Lung (tissue), 12 donors: ENCODE data around the gene SPNS1. TPM values are rescaled to one million over a fixed set of nuclear protein-coding genes. Genes with fewer than 3 reads are reported as not detected.

Experiments
- ATAC-seq: fragments of 200-7000 bp; cut with Tn5 transposase; one replicate; pipeline ENCODE4 v1.9.1; 2020; ENCODE audit warnings: moderate number of reproducible peaks; ENCODE audit not compliant: insufficient read depth, low FRiP score
- DNase-seq, 3 donors: peaks; one replicate each; pipeline ENCODE4 v3.0.0-alpha.2; 2013 to 2017
- H3K27ac ChIP-seq, 2 donors: one replicate each; pipeline ENCODE4 v1.5.1; 2013; ENCODE audit warnings: mild to moderate bottlenecking in 2 of 2, moderate library complexity in 2 of 2, control low read depth in 1 of 2, inconsistent platforms in 1 of 2, low read depth in 1 of 2, low read length in 1 of 2
- H3K27me3 ChIP-seq, 3 donors: one replicate each; pipeline ENCODE4 v1.5.1; 2013; ENCODE audit warnings: low read length in 2 of 3; ENCODE audit not compliant: control insufficient read depth in 3 of 3, insufficient read depth in 3 of 3
- H3K36me3 ChIP-seq, 4 donors: one replicate each; pipeline ENCODE4 v1.5.1; 2013; ENCODE audit warnings: low read length in 4 of 4, mild to moderate bottlenecking in 1 of 4, moderate library complexity in 1 of 4; ENCODE audit not compliant: control insufficient read depth in 4 of 4, insufficient read depth in 4 of 4
- H3K4me1 ChIP-seq, 5 donors: one replicate each; pipeline ENCODE4 v1.5.1; 2013; ENCODE audit warnings: low read length in 5 of 5, mild to moderate bottlenecking in 2 of 5, moderate library complexity in 1 of 5; ENCODE audit not compliant: control insufficient read depth in 5 of 5, insufficient read depth in 5 of 5
- H3K4me3 ChIP-seq: one replicate; pipeline ENCODE4 v1.5.1; 2013; ENCODE audit warnings: mild to moderate bottlenecking, control low read depth, moderate library complexity
- H3K9ac ChIP-seq, 2 donors: one replicate each; pipeline ENCODE4 v1.5.1; 2013; ENCODE audit warnings: low read length in 2 of 2, control low read depth in 1 of 2; ENCODE audit not compliant: insufficient read depth in 1 of 2
- H3K9me3 ChIP-seq, 4 donors: one replicate each; pipeline ENCODE4 v1.5.1; 2013; ENCODE audit warnings: low read length in 3 of 4, mild to moderate bottlenecking in 1 of 4, moderate library complexity in 1 of 4; ENCODE audit not compliant: control insufficient read depth in 4 of 4, insufficient read depth in 3 of 4
- CTCF ChIP-seq: IDR thresholded peaks from 2 replicates; pipeline ENCODE4 v1.5.1; 2012; ENCODE audit warnings: mild to moderate bottlenecking; ENCODE audit errors: control extremely low read depth, extremely low read depth
- WGBS, 2 donors: extraction: QIAGEN DNeasy Blood & Tissue Kit; methylation state at CpG; one replicate each; pipeline ENCODE4 v1.1.7; 2013; 5-methylcytosine and 5-hydroxymethylcytosine counted together
- polyA plus RNA-seq, 2 donors: library from polyadenylated mRNA; stranded (reverse); fragments of 200-250 nt; gene quantifications; one replicate each; pipeline ENCODE4 v1.2.1, GENCODE V29; 2013
- total RNA-seq, 2 donors: library from RNA; depleted of rRNA in 1 of 2; stranded (reverse); fragments of >200 nt in 1 of 2; gene quantifications; one replicate each; pipeline ENCODE4 v1.2.1, GENCODE V29; 2014 to 2021
- donor health status: control.
- donor health status: control.
- donor health status: Bipolar disorder and iron deficiency.
- donor health status: healthy.
- donor health status: DM: yes; HTN: yes; CAD: no.

Gene SPNS1
- total and polyA plus RNA-seq, 4 donors: 26.0 to 71.5 (median 58.7) TPM

- no peaks in the 10 kb centered on the region for H3K9me3 ChIP-seq
- no peak for ATAC-seq
- H3K4me1 ChIP-seq: no peaks in the 10 kb centered on the region
- H3K9ac ChIP-seq: no peak overlapping the region
- no peak overlapping the region for H3K4me3 ChIP-seq
- no peak for TF ChIP-seq CTCF
- H3K27me3 ChIP-seq: no peaks in the 10 kb centered on the region
- DNase-seq: no peak
- 69 to 73% methylated on average over 5 of the region's 5 CpGs for WGBS, 2 donors
- H3K27ac ChIP-seq: no peak overlapping the region
- H3K36me3 ChIP-seq: no peaks in the 10 kb centered on the region
These were observed 49.7 kb downstream of the SPNS1 start for GRCh38 chr16:29024278-29024677.

GRCh38 chr16:29025218-29025617 is 50.6 kb downstream of the SPNS1 start:
- H3K9ac ChIP-seq: no peak overlapping the region
- H3K4me1 ChIP-seq: no peaks in the 10 kb centered on the region
- no peaks in the 10 kb centered on the region for H3K9me3 ChIP-seq
- 59 to 67% methylated on average over 5 of the region's 5 CpGs for WGBS, 2 donors
- H3K27ac ChIP-seq: no peak overlapping the region
- no peak for DNase-seq
- TF ChIP-seq CTCF: no peak
- H3K4me3 ChIP-seq: no peak overlapping the region
- no peaks in the 10 kb centered on the region for H3K27me3 ChIP-seq
- H3K36me3 ChIP-seq: no peaks in the 10 kb centered on the region
- no peak for ATAC-seq

- H3K27ac ChIP-seq: no peak overlapping the region
- no peaks in the 10 kb centered on the region for H3K9me3 ChIP-seq
- no peaks in the 10 kb centered on the region for H3K27me3 ChIP-seq
- TF ChIP-seq CTCF: no peak
- H3K36me3 ChIP-seq: no peaks in the 10 kb centered on the region
- ATAC-seq: no peak
- H3K9ac ChIP-seq: no peak overlapping the region
- WGBS, 2 donors: 93 to 94% methylated on average over 4 of the region's 4 CpGs
- no peak overlapping the region for H3K4me3 ChIP-seq
- no peak for DNase-seq
- H3K4me1 ChIP-seq: no peaks in the 10 kb centered on the region
These were observed 51.2 kb downstream of the SPNS1 start for GRCh38 chr16:29025735-29026134.

- Histone ChIP-seq H3K27ac (no peak overlapping the region), H3K27me3 (peaks cover 0 to 2% (median 0%) of the 10 kb centered on the region in 3 donors), H3K9ac (no peak overlapping the region), H3K4me3 (no peak overlapping the region), H3K36me3 (no peaks in the 10 kb centered on the region), H3K9me3 (no peaks in the 10 kb centered on the region), H3K4me1 (no peaks in the 10 kb centered on the region)
- ATAC-seq (no peak), DNase-seq (no peak)
- 74 to 85% methylated on average over 7 of the region's 7 CpGs for WGBS, 2 donors
- TF ChIP-seq CTCF: no peak
These were observed 54.0 kb downstream of the SPNS1 start for GRCh38 chr16:29028457-29029167.
